GM12873 (cell line): Measurements from ENCODE around the gene MCF2L.

Source experiments
- CTCF ChIP-seq: IDR thresholded peaks from 2 replicates; pipeline ENCODE4 v1.5.1; 2012; ENCODE audit warnings: low read depth, mild to moderate bottlenecking, moderate library complexity, low read length, control low read depth; ENCODE audit not compliant: insufficient read depth; ENCODE audit errors: missing control alignments

Gene MCF2L

GRCh38 chr13:113095146-113096051 lies 126.4 kb downstream of the MCF2L start:
- TF ChIP-seq CTCF, result no peak

- no peak for TF ChIP-seq CTCF
These were observed 127.2 kb downstream of the MCF2L start for GRCh38 chr13:113096052-113096744.

- no peak for TF ChIP-seq CTCF
These were observed 127.8 kb downstream of the MCF2L start for GRCh38 chr13:113096745-113097305.

- no peak for TF ChIP-seq CTCF
These were observed 128.6 kb downstream of the MCF2L start for GRCh38 chr13:113097651-113098050.

- TF ChIP-seq CTCF, result no peak
These were observed 129.2 kb downstream of the MCF2L start for GRCh38 chr13:113098162-113098732.

GRCh38 chr13:113099142-113099541 lies 130.1 kb downstream of the MCF2L start:
- TF ChIP-seq CTCF, result no peak

GRCh38 chr13:113102727-113103126 lies 133.7 kb downstream of the MCF2L start:
- no peak for TF ChIP-seq CTCF
